GM19324 (cell line): ENCODE results near the gene ZNF280A.

ENCODE experiments used
- ATAC-seq: cut with Tn5 transposase; IDR thresholded peaks from one replicate; pipeline ENCODE4 v1.9.1; 2021; ENCODE audit warnings: mild to moderate bottlenecking, moderate library complexity; ENCODE audit not compliant: unreplicated experiment, low FRiP score

The ZNF280A gene, protein sequence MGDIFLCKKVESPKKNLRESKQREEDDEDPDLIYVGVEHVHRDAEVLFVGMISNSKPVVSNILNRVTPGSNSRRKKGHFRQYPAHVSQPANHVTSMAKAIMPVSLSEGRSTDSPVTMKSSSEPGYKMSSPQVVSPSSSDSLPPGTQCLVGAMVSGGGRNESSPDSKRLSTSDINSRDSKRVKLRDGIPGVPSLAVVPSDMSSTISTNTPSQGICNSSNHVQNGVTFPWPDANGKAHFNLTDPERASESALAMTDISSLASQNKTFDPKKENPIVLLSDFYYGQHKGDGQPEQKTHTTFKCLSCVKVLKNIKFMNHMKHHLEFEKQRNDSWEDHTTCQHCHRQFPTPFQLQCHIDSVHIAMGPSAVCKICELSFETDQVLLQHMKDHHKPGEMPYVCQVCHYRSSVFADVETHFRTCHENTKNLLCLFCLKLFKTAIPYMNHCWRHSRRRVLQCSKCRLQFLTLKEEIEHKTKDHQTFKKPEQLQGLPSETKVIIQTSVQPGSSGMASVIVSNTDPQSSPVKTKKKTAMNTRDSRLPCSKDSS

GRCh38 chr22:22520020-22520656 lies at the start of gene ZNF280A:
Gene ZNF280A, minus strand, starts transcription at chr22:22520270. Its CDS starts 4,640 bp downstream, at chr22:22515630.
- ATAC-seq, result no peak

DNA sequence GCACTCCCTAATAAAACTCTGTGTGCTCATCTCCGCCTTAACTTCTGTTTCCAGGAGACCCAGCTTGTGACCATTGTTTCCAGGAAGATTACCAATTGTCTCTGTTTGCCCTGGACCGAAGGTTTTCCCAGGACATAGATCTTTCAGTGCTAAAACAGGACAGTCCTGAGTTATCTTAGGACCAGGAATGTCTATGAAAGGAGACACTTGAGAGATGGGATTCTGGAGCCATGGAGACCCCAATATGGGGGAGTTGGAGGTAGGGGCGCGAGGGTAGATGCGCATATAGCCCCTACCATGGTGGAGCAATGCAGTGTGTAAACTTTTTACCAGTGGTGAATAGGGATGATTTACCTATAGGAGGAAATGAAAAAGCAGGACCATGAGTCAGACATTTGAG lies 49.1 kb upstream of the ZNF280A start:
- no peak for ATAC-seq

DNA sequence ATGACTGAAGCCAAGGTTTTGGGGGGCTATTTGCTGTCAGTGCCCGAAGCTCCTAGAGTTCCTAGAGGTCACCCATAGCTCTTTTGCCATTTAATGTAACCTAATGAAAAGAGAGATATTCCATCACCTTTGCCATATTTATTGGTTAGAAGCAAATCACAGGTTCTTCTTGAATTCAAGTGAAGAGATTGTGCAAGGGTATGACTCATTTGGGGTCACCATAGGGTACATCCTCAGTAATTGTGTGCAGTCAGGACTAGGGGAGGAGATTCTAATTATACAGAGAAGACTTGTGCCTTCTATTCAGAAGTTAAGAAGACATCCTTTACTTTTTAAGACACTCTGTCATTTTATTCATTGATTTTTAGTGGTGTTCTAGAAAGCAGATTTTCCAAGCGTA lies 45.9 kb upstream of the ZNF280A start:
- ATAC-seq, result no peak

DNA sequence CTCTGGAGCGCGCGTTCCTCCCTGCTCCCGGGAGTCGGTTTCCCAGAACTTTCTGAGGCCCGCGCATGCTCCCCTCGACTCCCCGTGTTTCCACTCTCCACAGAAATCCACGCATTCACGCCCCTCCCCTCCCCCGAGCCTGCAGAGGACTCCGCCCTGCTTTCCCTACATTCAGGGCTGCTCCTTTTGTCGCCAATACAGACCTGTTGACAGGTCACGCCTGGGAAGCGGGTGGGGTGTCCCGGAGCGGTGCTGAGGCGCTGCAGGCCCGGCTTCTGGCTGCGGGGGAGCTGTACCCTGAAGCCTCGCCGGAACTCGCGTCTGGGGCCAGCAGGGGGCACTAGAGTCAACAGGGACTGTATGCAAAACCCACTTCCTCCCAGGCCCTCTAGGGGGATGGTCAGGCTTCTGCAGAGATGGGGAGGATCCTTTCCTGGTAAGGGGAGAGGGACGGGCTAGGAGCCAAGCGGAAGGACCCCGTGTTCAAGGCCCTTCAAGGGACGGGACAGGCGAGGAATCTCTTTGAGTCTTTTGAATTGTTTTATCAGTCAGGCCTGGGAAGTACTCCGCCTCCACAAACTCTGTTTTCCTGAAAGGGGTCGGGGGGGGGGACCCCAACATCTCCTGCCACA lies 39.0 kb upstream of the ZNF280A start, which contains the start of gene PRAME:
Gene PRAME, minus strand, starts transcription at position 294 of the 632 bp plus-strand sequence. CDS start 2,433 bp downstream, outside the sequence.
- no peak for ATAC-seq

DNA sequence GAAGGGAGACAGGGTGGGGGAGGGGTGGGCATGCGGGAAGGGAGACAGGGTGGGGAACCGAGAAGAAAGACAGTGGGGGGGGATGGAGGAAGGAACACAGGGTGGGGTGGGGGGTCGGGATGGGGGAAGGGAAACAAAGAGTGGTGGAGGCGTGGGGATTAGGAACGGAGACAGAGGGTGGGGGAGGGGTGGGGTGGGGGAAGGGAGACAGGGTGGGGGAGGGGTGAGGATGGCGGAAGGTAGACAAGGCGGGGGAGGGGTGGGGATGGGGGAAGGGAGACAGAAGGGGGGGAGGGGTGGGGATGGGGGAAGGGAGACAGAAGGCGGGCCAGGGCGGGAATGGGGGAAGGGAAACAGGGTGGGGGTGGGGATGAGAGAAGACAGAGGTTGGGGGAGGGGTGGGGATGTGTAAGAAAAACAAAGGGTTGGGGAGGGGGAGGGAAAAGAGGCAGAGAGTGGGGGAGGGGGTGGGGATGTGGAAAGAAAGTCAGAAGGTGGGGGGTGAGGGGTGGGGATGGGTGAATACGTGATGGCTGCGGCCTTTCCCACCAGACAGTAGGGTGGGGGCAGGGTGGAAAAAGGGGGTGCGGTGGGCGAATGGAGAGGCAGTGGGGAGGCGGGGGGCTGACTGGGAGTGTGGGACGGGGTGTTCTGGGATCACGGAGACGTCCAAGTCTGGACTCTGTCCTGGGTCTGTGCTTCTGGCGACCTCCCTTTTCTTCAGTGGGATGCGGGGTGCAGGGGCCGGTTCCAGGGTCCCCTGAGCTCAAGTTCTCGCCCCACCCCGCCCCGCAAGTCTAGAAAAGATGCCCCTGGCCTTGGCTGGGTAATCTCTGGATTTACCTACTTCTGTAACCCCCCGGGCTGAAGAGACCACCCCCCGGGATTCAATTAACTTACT lies 38.3 kb upstream of the ZNF280A start:
- no peak for ATAC-seq

DNA sequence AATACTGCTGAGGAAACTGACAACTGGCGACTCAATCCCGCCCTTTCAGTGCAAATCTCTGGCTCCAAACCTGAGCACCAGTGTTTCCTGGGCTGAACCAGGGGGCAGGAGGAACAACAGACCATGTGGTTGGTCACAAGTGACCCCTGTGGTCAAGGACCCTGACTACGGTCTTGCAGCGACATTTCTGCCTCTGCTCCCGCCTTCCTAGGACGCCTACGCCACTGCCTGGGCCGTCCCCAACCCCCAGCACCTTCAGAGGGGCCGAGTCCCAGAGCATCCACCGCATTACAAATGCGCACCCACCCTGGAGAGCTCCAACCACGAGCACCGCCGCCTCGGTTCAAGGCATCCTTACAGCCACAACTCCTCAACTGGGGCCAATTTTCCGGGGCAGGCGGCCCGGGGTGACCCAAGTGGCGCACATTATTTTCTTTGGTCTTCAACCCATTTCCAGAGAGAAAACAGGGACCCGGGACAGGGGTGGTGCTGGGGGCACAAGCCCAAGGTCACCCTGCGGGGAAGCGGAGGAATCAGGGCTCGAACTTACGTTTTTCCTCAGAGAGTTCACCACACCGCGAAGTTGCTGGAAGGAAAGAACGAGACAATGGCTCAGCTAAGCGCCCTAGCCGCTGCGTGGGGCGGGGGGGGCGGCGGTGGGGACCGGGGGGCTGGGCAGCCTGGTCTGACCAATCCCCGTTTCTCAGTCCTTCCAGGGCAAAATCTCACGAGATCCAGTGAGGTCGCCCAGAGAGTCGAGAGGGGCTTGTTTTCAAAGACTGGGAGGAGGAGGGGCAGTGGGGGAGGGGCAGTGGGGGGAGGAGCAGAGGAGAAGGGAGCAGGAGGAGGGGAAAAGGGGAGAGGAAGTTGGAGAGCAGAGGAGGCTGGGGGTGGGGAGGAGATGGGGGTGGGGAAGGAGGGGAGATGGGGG lies 37.2 kb upstream of the ZNF280A start:
- ATAC-seq, result no peak

DNA sequence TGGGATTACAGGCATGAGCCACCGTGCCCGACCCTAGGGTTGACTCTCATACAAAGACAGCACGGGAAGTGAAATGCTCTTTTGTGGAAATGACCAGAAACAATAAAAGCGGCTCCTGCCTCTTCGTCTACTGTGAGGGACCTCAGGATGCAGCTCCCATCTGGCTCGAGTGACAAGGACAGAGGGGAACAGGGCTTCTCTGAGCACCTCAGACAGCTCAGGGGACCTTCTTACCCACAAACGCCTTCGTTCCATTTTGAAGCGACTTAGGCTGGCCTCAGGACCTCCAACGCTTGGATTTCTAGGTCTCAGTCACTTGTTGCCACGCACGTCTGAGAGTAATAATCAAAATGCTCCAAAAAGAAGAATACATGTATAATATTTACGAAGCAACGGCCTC lies 36.5 kb upstream of the ZNF280A start:
- no peak for ATAC-seq

GRCh38 chr22:22555596-22555995 lies 35.5 kb upstream of the ZNF280A start:
- no peak for ATAC-seq

DNA sequence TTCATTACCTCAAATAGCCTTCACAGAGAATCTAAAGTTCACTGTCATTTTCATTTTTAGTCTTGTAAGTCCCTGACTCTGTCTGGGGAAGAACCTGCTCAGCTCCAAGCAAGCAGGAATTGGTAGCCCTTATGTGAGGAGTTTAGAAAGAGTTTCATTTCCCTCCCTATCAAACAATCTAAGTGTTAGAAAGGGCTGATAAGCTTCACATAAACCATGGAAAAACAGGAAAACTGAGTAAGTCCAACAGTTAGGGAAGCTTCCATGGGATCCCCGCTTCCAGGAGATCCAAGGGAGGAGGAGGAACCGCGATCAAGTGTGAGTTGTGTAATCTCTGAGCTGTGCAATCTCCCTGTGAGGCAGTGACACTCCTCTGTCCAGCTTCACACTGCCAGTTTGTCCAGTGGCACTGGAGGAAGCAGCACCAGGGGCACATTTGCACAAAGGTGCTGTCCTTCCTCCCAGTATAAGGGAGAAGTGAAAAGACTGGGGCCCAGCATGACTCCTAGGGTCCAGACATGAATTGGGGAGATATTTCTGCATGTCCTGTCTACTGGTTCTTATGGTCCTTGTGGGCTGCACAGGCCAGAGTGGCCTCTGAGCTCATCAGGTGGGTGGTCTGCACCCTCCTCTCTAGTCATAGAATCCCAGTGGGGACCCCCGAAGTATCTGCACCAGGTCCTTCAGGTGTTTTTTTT lies 34.7 kb upstream of the ZNF280A start:
- ATAC-seq, result no peak

GRCh38 chr22:22553735-22554586 lies 33.9 kb upstream of the ZNF280A start:
- ATAC-seq, result no peak

DNA sequence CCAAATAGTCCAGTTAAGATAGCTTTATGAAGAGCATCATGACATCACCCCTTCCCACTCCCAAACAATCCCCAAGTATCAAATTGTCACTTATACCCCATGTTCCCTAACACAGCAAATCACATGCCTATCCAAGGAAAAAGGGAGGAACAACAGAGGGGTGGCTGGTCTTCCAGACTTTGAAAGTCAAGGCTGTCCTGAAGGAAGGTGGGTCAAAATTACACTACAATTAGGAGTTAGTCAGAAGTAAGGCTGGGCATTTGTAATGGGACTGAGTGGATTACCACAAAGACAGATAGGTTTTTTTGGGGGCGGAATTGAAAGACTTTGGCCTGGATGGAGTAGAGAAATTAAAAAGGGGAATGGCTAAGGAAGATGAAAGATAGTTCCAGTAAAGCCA lies 33.1 kb upstream of the ZNF280A start:
- ATAC-seq, result no peak

GRCh38 chr22:22552630-22553029 lies 32.6 kb upstream of the ZNF280A start:
- ATAC-seq, result no peak

- ATAC-seq, result no peak
Observed at GRCh38 chr22:22550789-22551434, 30.8 kb upstream of the ZNF280A start.

DNA sequence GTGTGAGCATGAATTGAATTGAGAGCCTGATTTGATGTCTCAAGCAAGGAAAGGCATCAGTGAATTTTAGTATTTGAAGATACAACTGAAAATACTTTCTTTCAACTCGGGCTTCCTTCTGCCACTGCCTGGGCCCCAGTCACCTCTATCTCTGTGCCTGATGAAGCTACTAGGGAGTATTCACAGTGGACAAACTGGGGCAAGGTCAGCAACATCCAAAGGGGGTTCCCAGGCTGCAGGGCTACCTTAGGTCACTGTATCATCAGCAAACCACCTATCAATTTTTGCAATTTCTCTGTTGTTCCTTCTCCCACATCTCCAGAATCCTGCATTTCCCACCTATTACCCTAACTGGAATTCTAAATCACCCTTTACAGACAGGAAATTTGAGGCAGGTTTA lies 28.8 kb upstream of the ZNF280A start:
- ATAC-seq, result no peak

GRCh38 chr22:22548317-22548716 lies 28.2 kb upstream of the ZNF280A start:
- no peak for ATAC-seq

DNA sequence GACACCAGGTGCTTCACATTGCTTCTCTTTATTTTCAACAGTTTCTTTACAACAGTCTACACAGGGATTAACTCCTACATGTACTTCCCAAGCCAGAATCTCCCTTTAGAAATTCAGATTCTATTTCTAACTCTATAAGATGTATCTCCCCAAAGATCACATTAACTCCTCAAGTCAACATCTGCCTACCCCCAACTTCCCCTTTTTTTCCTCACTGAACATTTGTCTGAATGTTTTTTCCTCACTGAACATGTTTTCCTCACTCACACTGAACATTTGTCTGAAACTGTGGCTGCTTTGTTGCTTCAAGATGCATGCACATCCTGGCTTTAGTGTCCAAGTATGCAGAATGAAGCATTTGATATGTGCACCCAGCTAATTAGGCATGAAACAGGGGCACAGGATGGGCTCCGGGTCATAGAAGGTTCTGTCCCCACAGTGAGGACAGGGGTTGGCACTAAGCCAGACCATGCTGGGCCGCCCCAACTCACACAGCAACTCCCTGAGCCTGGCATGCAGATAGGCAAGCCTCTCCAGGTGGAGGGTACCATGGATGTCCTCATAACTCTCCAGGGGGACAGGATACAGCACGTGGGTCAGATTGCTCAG lies 27.7 kb upstream of the ZNF280A start:
- no peak for ATAC-seq

DNA sequence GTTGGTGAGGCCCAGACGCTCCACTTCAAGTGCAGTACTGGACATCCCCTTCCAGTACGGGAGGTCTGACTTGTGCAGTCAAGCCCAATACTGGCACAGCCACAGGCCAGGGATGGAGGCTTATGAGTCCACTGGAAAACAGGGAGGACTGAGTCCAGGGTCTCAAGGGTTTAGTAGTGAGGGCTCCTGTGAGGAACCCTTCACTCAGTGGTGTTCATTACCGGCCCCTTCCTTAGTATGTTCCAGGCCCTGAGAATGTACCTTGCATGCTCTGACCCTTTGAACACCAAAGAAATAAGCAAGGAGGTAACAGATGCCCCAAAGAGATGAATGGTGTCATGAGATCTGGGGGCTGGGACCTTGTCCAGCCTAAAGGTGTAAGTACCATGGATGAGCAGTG lies 27.2 kb upstream of the ZNF280A start:
- ATAC-seq, result no peak
